OCI-LY1 (cell line): ENCODE results near the gene CEMIP.

Source experiments
- EZH2 ChIP-seq: fragments of 200-600 bp; sonication (generic), shearing (Covaris generic); IDR thresholded peaks from 2 replicates; pipeline ENCODE4 v1.8.0; 2017; ENCODE audit warnings: borderline replicate concordance, mixed run types, mild to moderate bottlenecking, antibody characterized with exemption, low read length, moderate library complexity, mixed read lengths
- TF ChIP-seq, protein P1 (sequence below): fragments of 200-600 bp; sonication (generic), shearing (Covaris generic); IDR thresholded peaks from 2 replicates; pipeline ENCODE4 v1.5.1; 2017; ENCODE audit warnings: mild to moderate bottlenecking, antibody characterized with exemption, low read length, moderate library complexity, mixed read lengths

DNA sequence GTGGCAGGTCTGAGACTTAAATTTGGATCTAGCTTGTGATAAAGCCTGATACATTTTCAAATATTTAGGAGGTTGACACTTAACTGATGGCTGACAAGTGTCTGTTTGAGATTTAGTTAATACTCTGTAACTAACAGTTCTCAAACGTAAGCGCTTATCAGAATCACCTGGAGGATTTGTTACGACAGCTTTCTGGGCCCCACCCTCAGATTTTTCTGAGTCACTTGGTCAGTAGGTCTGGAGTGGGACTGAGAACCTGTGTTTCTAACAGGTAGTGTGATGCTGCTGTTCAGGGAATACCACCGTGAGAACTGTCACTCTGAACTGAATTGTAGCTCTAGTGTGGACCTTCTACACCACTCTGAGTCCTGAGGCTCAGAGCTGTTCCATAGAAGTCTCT lies 85.5 kb downstream of the CEMIP start:
- TF ChIP-seq, protein P1, sequence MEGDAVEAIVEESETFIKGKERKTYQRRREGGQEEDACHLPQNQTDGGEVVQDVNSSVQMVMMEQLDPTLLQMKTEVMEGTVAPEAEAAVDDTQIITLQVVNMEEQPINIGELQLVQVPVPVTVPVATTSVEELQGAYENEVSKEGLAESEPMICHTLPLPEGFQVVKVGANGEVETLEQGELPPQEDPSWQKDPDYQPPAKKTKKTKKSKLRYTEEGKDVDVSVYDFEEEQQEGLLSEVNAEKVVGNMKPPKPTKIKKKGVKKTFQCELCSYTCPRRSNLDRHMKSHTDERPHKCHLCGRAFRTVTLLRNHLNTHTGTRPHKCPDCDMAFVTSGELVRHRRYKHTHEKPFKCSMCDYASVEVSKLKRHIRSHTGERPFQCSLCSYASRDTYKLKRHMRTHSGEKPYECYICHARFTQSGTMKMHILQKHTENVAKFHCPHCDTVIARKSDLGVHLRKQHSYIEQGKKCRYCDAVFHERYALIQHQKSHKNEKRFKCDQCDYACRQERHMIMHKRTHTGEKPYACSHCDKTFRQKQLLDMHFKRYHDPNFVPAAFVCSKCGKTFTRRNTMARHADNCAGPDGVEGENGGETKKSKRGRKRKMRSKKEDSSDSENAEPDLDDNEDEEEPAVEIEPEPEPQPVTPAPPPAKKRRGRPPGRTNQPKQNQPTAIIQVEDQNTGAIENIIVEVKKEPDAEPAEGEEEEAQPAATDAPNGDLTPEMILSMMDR: no peak
- TF ChIP-seq EZH2: no peak
